HT1080 (cell line): ENCODE measurements around the gene TRIP13. TPM values are rescaled to one million over a fixed set of nuclear protein-coding genes. Genes with fewer than 3 reads are reported as not detected.

Experiments
- DNase-seq: peaks from one replicate; pipeline ENCODE4 v3.0.0-alpha.2; 2015; ENCODE audit warnings: low read depth
- total RNA-seq: library from RNA; depleted of rRNA; stranded (reverse); fragments of >200 nt; shearing (Covaris generic); gene quantifications from 2 replicates; pipeline ENCODE4 v1.2.3, GENCODE V29; 2014

Gene TRIP13
- total RNA-seq, 1 experiment from 2014 or later: 220 TPM

DNA sequence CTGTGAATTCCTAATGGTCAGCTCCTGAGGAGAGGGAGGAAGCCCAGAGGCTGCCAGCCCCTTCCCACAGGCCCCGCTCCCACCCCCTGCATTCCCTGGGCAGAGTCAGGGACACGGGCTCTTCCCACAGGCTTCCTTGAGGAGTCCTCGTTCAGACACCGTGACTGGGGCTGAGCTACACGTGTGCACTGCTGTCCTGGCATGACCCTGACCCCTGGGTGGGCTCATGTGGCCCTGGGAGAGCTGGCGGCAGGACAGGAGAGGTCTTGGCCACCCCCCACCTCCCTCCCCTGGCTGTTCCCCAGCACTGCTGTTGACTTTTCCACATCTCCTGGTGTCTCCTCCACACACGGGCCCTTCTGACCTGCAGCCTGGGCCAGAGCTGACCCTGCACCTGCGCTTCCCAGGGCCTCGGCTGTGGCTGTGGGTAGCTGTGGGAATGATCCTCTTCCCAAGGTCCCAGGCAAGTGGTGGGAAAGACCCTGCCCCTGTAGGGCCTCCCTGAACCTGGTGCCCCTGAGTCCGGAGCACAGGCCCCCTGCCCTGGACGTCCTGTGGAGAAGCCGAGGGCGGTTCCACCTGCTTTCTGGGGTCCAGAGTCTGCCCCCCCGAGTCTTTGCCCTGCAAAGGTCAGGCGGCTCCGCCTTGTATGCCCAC lies 59.4 kb downstream of the TRIP13 start:
- no peak for DNase-seq

DNA sequence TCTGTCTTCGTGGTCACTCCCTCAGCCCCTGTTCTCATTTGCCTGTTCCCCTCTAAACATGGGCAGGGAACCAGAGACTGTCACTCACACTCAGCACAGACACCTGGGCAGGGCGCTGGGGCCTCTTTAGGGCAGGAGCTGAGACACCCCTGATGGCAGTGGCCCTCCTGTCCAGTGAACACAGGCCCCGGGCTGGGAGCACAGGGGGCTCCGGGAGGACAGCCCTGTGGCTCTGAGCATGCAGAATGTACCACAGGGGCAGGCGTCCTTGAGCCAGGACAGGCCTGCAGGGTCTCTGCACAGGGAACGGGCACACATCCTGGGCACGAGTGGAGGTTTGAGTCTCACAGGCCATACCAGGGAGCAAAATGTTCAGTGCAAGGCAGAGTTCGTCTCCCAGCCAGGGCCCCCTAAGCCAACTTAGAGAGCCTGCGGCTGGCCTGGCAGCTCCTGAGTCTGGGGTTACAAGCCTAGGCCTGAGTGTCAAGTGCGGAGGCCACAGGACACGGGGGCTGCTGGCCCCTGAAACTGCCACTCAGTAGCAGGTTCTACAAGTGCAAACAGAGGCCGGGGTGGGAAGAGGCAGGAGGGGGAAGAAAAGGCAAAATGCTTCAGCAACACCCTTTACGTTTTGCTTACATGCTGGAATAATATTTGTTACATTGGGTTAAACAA lies 60.0 kb downstream of the TRIP13 start:
- no peak for DNase-seq

DNA sequence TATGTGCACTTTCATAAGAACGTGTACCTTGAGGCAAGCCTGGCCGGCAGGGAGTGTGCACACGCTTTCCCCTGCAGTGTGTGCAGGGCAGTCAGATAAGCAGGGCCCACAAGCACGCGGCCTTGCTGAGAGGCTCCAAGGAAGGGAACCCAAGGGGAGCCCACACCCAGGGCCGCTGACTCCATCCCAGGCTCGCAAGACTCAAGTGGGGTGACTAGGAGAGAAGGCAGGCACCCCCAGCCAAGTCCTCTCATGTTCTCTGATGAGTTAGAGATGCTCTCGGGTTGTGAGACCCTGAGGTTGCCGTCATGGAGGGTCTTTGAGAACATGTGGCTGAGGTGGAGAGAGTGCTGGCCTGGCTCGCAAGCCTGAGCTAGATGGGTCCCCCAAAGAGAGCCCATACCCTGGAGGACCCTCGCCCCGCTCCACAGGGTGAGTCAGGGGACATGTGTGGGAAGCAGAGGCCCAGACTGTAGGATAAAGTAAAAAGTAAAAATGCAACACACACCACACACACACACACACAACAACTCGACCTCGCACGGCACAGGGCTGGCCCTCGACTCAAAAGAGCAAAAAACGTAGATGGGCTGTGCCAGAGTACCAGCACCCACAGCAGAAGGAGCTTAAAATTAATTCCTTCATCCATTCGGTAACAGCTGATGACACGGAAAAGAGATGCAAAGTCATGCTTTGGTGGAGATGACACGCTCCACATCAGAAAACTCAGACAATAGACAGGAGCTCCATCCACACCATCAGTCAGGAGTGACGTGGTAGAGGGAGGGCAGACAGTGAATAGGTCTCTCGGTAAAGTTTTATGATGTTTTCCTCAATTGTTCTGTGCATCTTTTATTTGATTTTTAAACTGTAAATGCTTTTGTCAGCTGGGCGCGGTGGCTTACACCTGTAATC lies 61.1 kb downstream of the TRIP13 start:
- no peak for DNase-seq

DNA sequence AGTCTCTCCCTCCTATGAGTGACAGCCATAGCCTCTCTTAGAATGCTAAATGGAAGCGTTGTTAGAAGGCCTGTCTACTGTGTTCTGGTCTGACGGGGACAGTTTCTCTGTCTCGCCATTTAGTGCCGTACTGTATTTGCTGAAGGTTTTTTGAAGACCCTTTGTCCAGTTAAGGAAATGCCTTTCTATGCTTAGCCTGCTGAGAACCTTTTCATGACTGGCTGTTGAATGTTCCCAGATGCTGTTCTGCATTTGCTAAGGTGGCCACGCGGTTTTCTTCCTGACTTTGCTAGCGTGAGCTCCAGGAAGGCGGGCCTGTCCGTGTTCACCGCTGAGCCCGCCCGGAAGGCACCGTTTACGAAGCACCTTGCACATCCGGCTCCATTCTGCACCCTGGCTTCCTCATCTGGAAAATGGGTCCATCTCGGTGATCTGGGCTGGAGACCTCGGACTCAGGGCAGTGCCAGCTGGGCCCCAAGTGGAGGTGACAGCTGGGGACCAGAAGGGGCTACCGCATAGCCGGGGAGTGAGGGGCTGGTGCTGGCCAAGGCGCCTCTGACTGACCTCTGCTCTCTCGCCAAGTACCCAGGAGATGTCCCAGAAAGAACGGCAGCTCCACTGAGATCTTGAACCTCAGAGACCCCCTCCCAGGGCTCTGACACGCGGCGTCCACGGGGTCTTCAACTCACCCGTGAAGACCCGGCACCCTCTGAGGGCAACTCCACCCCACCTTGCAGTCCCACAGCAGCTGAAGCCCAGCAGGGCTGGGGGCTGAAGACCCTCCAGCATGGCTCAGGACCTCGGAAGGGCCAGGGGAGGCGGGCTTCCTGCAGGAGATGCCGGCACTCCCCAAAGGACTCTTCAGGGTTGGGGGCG lies 63.4 kb downstream of the TRIP13 start:
- no peak for DNase-seq

DNA sequence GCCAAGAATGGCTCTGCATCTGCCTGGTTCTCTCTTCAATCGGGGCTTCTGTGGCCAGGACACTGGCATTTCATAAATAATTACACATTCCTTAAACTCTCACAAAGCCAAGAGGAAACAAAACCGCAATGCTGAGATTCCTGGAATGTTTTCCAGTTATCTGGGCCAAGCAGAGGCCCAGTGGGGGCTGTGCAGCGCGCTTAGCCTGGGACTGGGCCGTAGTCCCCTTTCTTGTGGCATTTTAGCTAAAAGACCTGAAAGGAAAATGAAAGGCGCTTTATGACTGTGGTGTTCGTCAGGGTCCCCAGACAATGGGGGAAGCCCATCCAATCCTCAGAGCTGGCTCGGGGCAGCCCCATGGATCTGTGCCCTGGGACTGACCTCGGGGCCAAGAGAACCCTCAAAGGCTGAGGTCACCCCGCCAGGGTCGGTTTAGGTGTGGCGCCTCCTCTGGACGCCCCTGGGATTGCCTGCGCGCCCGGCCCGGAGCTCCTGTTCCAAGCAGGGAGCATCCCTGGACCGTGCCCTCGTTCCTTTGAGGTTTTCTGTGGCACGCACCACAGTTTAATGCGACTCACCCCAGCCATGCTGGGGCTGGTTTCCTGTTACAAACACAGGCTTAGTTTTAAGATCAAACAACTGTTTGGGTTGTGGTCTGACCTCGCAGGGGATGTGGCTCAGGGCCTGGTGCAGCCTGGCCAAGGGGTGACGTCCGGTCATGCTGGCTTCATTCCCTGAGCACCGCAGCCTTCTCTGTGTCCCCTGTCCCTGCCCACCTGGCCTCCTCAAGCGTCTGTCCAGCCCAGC lies 64.5 kb downstream of the TRIP13 start:
- DNase-seq: peak; percentile 86

DNA sequence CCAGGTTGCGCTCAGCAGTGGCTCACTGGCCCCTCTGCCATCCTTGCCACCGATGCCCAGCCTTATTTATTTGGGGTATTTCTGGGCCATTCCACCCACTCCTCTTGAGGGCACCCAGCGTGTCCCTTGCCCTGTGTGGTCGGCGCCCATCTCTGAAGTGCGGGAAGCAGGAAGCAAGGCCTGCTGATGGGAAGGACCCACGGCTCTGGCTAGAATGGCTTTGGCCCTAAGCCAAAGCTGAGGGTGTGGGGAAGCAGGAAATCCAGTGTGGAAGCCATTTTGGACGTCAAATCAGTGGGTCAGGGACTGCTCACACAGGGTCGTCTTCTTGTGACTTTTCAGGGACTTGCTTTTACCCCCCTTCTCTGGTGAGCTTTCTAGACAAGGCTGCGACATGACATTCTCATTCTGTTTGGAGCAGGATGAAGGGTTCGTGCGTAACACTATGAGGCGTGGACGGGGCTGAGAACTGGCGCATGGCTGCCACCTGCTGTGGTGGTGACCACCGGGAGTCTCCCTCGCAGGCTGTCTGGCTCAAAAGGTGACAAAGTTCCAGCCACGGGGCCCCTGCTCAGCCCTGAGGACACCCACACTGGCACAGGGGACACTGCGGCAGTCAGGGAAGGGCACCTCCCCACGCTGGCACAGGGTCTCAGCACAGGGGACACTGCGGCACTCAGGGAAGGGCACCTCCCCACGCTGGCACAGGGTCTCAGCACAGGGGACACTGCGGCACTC lies 65.2 kb downstream of the TRIP13 start:
- DNase-seq: peak; percentile 26

DNA sequence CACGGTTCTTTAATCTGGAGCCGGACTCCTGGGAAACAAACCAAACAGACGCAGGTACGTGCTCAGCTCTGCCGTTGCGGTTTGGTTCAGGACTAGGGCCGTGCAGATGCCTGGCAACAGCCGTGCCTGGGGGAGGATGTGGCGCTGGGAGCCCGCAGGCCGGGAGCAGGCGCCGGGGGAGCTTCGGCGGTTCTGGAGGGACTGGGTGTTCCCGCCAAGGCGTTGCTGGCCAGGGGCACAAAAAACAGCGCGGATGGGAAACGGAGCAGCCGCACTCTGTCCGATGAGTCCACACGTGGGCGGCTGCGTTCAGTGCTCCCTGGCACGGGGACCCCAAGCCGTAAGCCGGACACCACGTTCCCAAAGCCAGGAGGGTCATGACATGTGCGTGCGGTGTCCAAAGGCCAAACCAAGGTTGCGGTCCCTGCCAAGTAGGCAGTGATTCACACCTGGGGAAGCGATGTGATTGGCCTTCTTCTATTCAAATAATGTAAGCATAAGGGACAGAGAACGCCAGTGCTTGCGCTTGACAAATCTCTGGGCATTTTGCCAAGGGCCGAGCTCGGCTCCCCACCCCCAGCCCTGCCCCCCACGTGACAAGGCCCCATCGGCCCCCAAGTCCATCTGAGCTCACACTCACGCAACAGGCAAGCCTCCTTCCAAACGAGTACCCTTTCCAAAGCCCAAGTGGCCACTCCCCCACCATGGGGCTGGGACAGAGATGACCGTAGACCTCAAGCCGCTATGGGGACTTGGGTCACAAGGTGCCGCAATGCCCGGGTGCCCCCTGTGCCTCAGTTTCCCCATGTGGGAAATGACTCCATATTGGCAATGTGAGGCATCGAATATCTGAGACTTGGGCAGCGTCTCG lies 66.3 kb downstream of the TRIP13 start:
- peak; percentile 46 for DNase-seq

DNA sequence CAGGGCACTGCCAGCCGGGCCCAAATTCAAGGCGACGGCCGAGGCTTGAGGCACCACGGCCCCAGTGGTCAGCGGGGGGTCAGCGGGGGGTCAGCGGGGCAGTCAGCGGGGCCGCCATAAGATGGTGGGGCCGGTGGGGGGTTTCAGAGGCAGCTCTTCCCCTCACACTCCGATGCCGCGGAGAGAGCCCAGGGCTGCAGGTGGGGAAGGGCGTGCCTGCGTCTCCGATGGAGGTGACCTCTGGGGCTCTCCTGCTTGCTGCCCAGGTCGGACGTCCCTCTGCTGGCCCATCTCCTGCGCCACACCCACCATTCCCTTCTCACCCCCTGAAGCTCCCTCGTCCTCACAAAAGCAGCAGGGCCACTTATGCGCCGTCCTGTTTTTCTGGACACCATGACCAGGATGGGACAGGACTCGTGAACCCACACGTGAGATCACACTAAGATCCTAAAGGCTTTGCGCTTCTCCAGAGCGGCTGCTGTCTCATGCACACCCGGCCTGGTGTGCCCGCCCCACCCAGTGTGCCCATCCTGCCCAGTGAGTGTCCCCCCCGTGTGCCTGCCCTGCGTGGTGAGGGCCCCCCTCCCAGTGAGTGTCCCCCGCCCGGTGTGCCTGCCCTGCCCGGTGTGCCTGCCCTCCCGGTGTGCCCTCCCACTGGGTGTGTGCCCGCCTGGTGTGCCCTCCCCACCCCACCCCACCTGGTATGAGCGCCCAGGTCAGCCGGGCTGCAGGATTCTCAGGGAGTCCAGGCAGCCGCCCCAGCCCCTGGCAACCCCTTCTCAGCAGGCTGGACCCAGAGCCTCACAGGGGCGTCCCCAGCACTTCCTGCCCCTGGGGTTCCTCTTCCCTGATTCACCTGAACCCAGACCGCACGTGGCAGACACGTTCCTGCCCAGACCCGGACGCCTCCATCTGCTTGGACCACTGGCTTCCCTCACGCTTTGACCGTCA lies 67.2 kb downstream of the TRIP13 start:
- no peak for DNase-seq

DNA sequence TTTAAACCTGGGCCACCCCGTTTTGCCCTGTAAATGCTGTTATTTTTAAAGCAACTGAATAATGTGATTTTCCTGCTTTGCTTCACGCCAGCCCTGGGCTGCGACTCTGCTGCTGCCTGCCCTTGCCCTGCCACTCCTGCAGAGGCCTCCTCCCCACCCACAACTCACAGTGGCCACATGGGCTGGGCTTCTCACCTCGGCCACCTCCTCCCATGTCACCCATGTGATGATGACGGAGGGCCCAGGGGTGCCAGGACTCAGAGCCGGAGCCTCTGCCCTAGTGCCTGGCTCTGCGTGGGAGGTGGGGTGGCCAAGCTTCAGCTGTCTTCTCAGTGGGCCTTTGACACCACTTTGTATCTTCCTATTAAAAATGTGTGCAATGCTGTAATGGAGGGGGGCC lies 67.9 kb downstream of the TRIP13 start:
- no peak for DNase-seq

DNA sequence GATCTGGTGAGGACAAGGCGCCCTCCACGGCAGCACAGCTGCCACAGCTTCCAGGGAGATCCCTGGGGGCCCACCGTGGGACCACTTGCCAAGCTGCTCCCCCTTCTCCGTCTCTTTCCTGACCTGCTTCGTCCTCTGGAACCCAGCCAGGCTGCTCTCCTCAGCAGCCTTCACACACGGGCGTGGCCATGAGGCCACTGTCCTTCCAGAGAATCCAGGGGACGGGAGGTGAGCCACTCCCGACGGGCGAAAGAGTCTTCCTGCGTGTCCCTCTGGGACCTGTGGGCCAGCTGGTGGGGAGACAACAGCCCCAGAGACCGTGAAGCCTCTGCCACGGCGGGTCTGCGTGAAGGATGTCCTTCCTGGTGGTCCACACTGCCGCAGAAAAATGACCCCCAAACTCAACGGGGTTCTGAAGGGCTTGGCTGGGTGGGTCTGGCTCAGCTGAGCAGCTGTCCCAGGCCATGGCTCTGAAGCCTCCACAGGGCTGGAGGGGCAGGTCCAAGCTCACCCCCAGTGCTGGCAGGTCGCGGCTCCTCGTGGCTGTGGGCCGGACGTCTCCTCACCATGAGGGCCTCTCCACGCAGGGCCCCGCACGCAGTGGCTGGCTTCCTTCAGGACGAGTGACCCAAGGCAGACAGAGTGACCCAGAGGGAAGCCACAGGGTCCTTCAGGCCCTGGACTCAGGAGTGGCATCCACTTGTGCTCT lies 68.5 kb downstream of the TRIP13 start:
- no peak for DNase-seq

DNA sequence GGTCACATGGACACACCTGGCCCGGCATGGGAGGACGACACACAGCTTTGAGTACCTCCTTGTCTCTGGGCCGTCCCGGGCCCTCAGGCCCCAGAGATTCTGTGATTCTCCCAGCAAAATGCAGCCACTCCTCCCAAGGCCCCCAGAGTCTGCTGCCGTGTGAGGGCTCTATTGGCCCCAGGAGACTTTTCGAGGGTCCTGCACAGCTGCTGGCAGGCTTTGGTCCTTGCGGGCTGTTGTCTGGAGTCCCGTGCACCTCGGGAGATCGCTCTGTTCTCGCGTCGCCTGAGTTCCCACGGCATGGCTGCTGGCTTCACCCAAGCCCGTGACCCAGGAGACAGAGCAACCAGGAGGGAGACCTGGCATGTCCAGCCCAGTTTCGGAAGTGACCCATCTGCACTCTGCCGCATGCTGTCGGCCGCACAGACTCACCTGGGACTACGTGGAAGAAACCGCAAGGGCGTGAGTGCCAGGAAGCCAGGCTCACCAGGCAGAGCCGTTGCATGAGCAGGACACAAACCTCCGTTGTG lies 69.1 kb downstream of the TRIP13 start:
- DNase-seq: no peak

DNA sequence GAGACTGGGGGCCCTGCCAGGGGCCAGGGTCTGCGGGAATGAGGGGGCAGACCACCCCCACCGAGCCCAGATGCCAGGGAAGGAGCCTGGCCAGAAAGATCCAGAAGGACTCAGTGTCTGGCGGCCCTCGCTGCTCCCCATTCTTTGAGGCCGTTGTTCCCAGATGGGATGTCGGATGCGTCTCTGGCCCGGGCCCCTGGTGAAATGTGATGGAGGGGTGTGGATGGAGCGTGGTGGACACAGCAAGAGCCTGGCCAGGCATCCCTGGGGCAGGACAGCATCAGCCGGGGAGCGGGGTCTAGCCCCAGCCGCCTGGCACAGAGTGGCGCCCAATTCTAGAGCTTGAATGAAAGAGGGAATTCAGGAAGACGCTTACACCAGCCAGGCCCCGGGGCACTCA lies 69.7 kb downstream of the TRIP13 start:
- no peak for DNase-seq

DNA sequence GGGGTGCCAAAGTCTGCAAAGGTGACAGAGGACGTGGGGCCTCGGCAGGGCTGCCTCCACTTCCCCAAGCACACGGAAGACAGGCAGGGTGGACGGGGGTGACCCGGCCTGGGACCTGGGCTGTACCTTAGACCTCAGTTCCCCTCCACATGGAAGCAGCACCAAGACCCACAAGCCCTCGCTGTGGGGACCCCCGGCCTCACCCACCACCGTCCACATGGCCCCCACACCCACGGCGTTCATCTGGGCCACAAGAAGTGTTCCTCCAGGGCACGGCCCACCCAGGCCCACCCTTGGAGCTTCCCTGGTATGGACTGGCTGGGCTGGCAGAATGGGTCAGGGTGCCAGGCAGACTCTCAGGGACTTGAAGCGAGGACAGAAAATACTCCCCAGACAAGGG lies 70.1 kb downstream of the TRIP13 start:
- DNase-seq: no peak

DNA sequence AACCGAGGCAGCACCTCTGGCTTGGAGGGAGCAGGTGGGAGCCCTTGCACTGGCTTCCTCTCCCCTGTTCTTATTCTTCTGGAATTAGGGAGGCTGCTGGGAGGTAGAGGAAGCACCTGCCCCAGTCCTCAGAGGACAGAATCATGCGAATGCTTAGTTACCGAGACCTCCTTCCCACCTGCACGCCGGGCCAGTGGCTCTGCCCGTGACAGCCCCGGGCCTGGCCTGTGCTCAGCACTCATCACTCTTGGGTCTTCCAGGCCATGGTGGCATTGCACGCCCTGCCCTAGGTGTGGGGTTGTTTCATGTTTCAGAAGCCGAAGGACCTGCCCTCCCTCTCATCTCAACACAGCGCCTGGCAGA lies 70.6 kb downstream of the TRIP13 start:
- no peak for DNase-seq

DNA sequence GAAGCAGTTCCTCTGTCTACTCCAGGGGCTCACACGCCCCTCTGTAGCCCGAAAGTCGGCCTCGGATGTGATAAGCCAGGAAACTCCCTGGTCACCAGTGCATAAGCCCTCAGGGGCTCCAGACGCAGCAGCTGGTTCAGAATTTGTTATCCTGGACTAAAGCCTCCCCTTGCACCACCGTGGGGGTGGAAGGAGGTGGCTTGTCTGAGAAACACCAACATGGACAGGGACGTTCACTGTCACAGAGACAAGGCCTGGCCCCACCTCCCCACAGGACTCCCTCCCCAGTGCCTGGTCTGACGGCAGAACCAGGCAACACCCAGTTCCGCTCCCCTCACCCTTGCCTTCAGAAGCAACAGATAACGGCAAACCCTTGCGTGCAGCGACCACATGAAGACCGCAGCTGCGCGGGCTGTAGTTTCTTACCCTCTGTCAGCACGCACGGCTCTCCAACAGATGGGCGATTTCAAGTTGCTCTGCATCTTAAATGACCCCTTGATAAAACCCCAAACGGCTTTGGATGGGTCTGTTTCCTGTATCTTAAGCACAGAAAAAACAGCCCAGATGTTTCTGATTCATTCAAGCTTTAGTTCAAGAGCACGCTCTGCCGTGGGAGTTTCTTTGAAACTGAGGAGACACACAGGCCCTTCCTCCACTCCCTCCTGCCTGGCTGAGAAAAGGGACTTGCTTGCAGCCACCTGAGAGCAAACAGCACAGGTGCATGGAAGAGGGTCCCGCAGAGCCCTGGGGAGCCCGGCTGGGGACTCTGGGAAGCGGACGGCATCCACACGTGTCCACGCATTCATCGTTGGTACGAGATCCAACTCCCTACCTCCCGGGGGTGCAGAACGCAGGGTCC lies 71.2 kb downstream of the TRIP13 start:
- DNase-seq: no peak

DNA sequence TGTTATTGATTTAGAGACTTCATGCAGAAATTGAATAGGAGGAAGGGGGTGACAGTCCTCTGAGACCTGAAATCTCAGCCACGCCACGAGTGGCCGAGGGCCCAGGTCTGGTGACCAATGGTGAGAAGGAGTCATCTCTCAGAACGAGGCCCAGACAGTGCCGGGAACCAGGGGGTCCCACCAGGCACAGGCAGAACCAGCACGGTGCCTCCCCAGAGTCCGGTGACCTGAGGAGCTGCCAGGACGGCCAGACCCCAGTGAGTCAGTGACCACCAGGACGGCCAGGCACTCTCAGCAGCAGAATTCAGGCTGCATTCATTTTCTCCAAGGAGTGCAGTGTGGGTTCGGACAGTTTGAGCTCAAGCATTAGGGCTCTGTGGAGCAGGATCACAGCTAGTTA lies 72.1 kb downstream of the TRIP13 start:
- DNase-seq: no peak
